SU-DHL-6 (cell line): ENCODE measurements around the gene SLC26A9.

Experiments used
- H2AFZ ChIP-seq: fragments of 200-600 bp; sonication (generic); 2 replicates; pipeline ENCODE4 v1.6.1; 2014; ENCODE audit warnings: low read depth, mild to moderate bottlenecking, moderate library complexity, mixed read lengths, antibody characterized with exemption, low read length; ENCODE audit not compliant: severe bottlenecking
- H3F3A ChIP-seq: fragments of 200-600 bp; shearing (Covaris generic); 2 replicates; pipeline ENCODE4 v1.6.0; 2016; ENCODE audit warnings: antibody characterized with exemption, mild to moderate bottlenecking; ENCODE audit not compliant: insufficient read depth
- H3K27ac ChIP-seq: fragments of 200-600 bp; sonication (generic); 2 replicates; pipeline ENCODE4 v1.5.1; 2016; ENCODE audit warnings: low read depth, mild to moderate bottlenecking, low read length, moderate library complexity, mixed read lengths
- H3K27me3 ChIP-seq: fragments of 200-600 bp; sonication (generic), shearing (Covaris generic); 2 replicates; pipeline ENCODE4 v1.6.0; 2014; ENCODE audit warnings: mild to moderate bottlenecking, low read length
- H3K36me3 ChIP-seq: fragments of 200-600 bp; sonication (generic); 2 replicates; pipeline ENCODE4 v1.6.1; 2014; ENCODE audit warnings: mild to moderate bottlenecking, low read length, mixed read lengths
- H3K4me2 ChIP-seq: fragments of 300-600, 200-600 bp; shearing (Covaris generic), sonication (generic); 2 replicates; pipeline ENCODE4 v1.6.0; 2014; ENCODE audit warnings: low read length, low read depth, mild to moderate bottlenecking; ENCODE audit not compliant: poor library complexity, severe bottlenecking
- H3K4me3 ChIP-seq: fragments of 200-600 bp; sonication (generic); 2 replicates; pipeline ENCODE4 v1.5.1; 2014; ENCODE audit warnings: antibody characterized with exemption, low read length, mild to moderate bottlenecking, mixed read lengths; ENCODE audit not compliant: insufficient read depth, poor library complexity, severe bottlenecking
- H3K79me2 ChIP-seq: fragments of 200-600 bp; sonication (generic); 2 replicates; pipeline ENCODE4 v1.6.1; 2014; ENCODE audit warnings: mild to moderate bottlenecking, low read length, moderate library complexity; ENCODE audit not compliant: insufficient read depth
- H3K9ac ChIP-seq: fragments of 200-600 bp; sonication (generic); 2 replicates; pipeline ENCODE4 v1.7.0; 2014; ENCODE audit warnings: mild to moderate bottlenecking, low read length
- H3K9me2 ChIP-seq: fragments of 200-600 bp; sonication (generic); replicated peaks from 2 replicates; pipeline ENCODE4 v1.6.1; 2014; ENCODE audit warnings: low read length; ENCODE audit not compliant: insufficient read depth
- H3K9me3 ChIP-seq: fragments of 200-600 bp; sonication (generic); 2 replicates; pipeline ENCODE4 v1.6.1; 2014; ENCODE audit warnings: low read length, mixed read lengths; ENCODE audit not compliant: insufficient read depth
- H4K20me1 ChIP-seq: fragments of 200-600 bp; sonication (generic); 2 replicates; pipeline ENCODE4 v1.6.1; 2014; ENCODE audit warnings: low read depth, mild to moderate bottlenecking, antibody characterized with exemption, low read length, moderate library complexity, mixed read lengths
- EZH2phosphoT487 ChIP-seq: fragments of 200-600 bp; sonication (generic), shearing (Covaris generic); conservative IDR thresholded peaks from 2 replicates; pipeline ENCODE4 v1.6.1; 2018; ENCODE audit warnings: mild to moderate bottlenecking, antibody characterized with exemption, low read length, moderate library complexity, mixed read lengths
- TF ChIP-seq, protein P1 (sequence below): fragments of 200-600 bp; sonication (generic); IDR thresholded peaks from one replicate; pipeline ENCODE4 v1.5.1; 2017; ENCODE audit warnings: antibody characterized with exemption, mild to moderate bottlenecking, low read length, moderate library complexity; ENCODE audit not compliant: insufficient read depth, poor library complexity, severe bottlenecking

Gene SLC26A9

DNA sequence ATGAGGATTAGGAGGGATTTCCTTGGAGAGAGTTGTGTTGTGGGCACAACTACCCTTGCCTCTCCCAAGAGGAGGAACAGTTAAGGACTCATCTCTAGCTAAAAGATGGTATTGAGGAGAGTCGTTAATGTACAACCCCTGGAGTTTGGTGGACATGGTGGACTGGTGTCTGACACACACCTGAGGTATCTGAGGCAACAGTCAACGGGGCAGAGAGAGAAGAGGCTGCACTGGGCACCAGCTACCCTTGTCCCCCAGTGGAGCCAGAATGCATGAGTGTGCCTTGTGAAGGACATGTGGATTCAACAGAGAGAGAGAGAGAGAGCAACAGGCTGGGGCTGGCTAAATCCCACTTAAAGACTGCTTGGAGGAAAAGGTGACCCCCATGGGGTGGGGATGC lies 47.0 kb upstream of the SLC26A9 start:
- Histone ChIP-seq H2AFZ (no peak overlapping the region), H3F3A (no peaks in the 10 kb centered on the region), H4K20me1 (no peaks in the 10 kb centered on the region), H3K9me3 (no peaks in the 10 kb centered on the region), H3K27me3 (no peaks in the 10 kb centered on the region), H3K9me2 (no peaks in the 10 kb centered on the region), H3K79me2 (no peaks in the 10 kb centered on the region), H3K9ac (no peak overlapping the region), H3K27ac (no peak overlapping the region), H3K36me3 (no peaks in the 10 kb centered on the region), H3K4me2 (no peak overlapping the region), H3K4me3 (no peak overlapping the region)
- no peak for TF ChIP-seq EZH2phosphoT487
- TF ChIP-seq, protein P1, sequence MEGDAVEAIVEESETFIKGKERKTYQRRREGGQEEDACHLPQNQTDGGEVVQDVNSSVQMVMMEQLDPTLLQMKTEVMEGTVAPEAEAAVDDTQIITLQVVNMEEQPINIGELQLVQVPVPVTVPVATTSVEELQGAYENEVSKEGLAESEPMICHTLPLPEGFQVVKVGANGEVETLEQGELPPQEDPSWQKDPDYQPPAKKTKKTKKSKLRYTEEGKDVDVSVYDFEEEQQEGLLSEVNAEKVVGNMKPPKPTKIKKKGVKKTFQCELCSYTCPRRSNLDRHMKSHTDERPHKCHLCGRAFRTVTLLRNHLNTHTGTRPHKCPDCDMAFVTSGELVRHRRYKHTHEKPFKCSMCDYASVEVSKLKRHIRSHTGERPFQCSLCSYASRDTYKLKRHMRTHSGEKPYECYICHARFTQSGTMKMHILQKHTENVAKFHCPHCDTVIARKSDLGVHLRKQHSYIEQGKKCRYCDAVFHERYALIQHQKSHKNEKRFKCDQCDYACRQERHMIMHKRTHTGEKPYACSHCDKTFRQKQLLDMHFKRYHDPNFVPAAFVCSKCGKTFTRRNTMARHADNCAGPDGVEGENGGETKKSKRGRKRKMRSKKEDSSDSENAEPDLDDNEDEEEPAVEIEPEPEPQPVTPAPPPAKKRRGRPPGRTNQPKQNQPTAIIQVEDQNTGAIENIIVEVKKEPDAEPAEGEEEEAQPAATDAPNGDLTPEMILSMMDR: no peak

DNA sequence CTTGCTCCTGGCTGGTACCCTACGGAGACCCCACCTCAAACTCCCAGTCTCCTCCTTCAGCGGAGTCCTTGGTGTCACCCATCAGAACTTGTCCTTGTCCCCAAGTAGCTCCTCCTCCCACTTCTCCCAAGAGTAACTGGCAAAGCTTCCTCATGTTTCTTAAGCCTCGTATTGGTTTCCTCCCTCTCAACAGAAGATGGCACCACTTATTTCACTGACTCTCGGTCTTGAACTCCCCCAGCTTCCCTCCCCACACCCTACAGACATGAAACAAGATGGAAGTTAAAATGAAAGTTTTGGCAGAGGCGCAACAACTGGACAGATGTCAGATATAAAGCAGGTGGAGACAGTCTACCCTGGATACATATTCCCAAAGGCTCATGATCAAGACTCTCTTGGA lies 46.5 kb upstream of the SLC26A9 start:
- H3K79me2 ChIP-seq: no peaks in the 10 kb centered on the region
- no peak overlapping the region for H3K4me2 ChIP-seq
- no peak overlapping the region for H3K27ac ChIP-seq
- no peaks in the 10 kb centered on the region for H3K36me3 ChIP-seq
- no peaks in the 10 kb centered on the region for H3K9me2 ChIP-seq
- no peaks in the 10 kb centered on the region for H3K9me3 ChIP-seq
- no peaks in the 10 kb centered on the region for H3K27me3 ChIP-seq
- H3K4me3 ChIP-seq: no peak overlapping the region
- no peak overlapping the region for H3K9ac ChIP-seq
- H4K20me1 ChIP-seq: no peaks in the 10 kb centered on the region
- TF ChIP-seq, protein P1: no peak
- TF ChIP-seq EZH2phosphoT487: no peak
- H3F3A ChIP-seq: no peaks in the 10 kb centered on the region
- H2AFZ ChIP-seq: no peak overlapping the region

DNA sequence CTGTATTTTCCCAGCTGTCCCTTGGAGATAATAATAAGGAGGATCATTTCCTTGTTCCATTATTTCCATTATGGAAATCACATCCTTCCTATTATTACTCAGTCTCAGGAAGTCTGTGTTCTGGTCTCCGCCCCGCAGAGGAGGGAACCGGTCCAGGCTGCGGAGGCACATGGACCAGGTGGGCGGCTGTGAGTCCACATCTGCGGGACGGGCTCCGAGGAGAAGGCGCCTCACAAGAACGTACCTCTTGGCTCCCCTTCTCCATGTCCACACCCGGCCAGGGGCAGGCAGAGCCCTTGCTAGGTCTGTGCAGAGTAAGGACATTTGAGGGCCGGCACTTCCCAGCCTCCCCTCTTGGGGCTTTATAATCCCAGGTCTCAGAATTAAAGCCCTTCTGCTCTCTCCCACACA lies 45.3 kb upstream of the SLC26A9 start:
- Histone ChIP-seq H3K4me2 (no peak overlapping the region), H3K36me3 (no peaks in the 10 kb centered on the region)

More for the DNA sequence above, 45.3 kb upstream of the SLC26A9 start:
- no peaks in the 10 kb centered on the region for H3F3A ChIP-seq
- TF ChIP-seq EZH2phosphoT487: no peak
- TF ChIP-seq, protein P1: no peak
- no peak overlapping the region for H3K9ac ChIP-seq
- H3K9me3 ChIP-seq: no peaks in the 10 kb centered on the region
- no peak overlapping the region for H2AFZ ChIP-seq
- H3K27me3 ChIP-seq: no peaks in the 10 kb centered on the region
- no peaks in the 10 kb centered on the region for H3K9me2 ChIP-seq
- H3K27ac ChIP-seq: no peak overlapping the region
- H3K4me3 ChIP-seq: no peak overlapping the region
- no peaks in the 10 kb centered on the region for H4K20me1 ChIP-seq
- H3K79me2 ChIP-seq: no peaks in the 10 kb centered on the region
